HG02870 (cell line): Measurements from ENCODE around the gene SRXN1.
"Not testable (repeated sequence)": the region's sequence is repeated elsewhere in the genome, so short reads cannot be mapped to it uniquely, and the experiment has no call there.

Experiments used
- ATAC-seq: cut with Tn5 transposase; IDR thresholded peaks from one replicate; pipeline ENCODE4 v1.9.1; 2021; ENCODE audit warnings: mild to moderate bottlenecking, moderate library complexity; ENCODE audit not compliant: unreplicated experiment

Gene SRXN1

GRCh38 chr20:655726-656624 is 3.0 kb upstream of the SRXN1 start:
- ATAC-seq: no peak

DNA sequence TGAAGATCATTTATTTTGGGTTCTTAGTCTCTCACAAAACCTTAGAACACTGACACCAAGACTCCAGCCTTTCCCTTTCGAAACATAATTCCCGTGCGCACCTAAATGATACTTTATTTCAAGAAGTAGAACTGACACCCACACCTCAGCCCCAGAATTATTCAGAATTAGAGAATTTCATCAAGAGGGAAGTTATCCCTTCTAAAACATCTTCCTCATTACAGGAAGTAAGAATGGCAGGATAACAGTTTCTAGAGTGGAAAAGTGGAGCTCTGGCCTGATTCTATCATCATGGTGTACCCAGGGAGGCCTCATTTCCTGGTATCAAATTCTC is 1.4 kb upstream of the SRXN1 start:
- no peak for ATAC-seq

GRCh38 chr20:653590-654416 is 803 bp upstream of the SRXN1 start:
- no peak for ATAC-seq

- ATAC-seq: peak; percentile 13
Measured at GRCh38 chr20:652615-653109, 338 bp downstream of the SRXN1 start.

- ATAC-seq: no peak
Measured at GRCh38 chr20:651713-652614, 1.0 kb downstream of the SRXN1 start.

DNA sequence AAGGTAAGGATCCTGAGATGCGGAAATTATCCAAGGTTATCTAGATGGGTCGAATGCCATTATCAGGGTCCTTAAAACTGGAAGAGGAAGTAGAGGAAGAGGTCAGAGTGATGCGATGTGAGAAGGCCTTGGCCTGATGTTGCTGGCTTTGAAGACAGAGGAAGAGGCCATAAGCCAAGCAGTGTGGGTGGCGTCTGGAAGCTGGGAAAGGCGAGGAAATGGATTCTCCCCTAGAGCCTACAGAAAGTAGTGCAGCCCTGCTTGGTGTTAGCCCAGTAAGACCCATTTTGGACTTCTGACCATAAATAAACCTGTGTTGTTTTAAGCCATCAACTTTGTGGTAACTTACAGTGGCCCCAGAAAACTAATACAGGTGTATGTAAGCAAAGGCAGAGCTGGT is 2.0 kb downstream of the SRXN1 start:
- ATAC-seq: no peak

GRCh38 chr20:650281-650680 is 2.7 kb downstream of the SRXN1 start:
- no peak for ATAC-seq

- ATAC-seq: no peak
Measured at GRCh38 chr20:647479-648019, 5.5 kb downstream of the SRXN1 start.

DNA sequence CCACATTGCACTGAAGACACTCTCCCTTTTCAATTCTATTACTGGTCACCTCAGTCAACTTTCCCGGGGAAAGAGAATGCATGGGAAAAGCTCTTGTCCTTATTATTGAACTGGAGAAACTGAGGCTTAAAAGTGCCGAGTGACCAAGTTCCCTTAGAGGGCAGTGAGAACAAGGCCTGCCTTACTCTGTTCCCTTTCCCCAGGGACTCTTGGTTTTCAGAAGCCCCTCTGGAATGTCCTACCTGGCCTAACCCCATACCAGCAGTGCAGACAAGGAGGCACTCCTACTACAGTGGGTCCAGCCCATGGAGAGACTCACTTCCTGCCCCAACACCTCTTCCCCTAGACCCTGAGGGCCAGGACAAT is 6.1 kb downstream of the SRXN1 start:
- no peak for ATAC-seq

GRCh38 chr20:646107-646867 is 6.7 kb downstream of the SRXN1 start:
- ATAC-seq: no peak

- peak; percentile 71 for ATAC-seq
Measured at GRCh38 chr20:645318-646106, 7.5 kb downstream of the SRXN1 start.

- no peak for ATAC-seq
Measured at GRCh38 chr20:644692-645317, 8.2 kb downstream of the SRXN1 start.

GRCh38 chr20:642398-643174 is 10.4 kb downstream of the SRXN1 start:
- ATAC-seq: no peak

DNA sequence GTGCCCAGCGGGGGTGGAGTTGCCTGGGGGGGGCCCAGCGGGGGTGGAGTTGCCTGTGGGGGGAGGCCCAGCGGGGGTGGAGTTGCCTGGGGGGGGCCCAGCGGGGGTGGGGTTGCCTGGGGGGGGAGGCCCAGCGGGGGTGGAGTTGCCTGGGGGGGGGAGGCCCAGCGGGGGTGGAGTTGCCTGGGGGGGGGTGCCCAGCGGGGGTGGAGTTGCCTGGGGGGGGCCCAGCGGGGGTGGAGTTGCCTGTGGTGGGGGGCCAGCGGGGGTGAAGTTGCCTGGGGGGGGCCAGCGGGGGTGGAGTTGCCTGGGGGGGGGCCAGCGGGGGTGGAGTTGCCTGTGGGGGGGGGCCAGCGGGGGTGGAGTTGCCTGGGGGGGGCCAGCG is 11.0 kb downstream of the SRXN1 start:
- ATAC-seq: not testable (repeated sequence)

- no peak for ATAC-seq
Measured at GRCh38 chr20:641516-641875, 11.5 kb downstream of the SRXN1 start.

DNA sequence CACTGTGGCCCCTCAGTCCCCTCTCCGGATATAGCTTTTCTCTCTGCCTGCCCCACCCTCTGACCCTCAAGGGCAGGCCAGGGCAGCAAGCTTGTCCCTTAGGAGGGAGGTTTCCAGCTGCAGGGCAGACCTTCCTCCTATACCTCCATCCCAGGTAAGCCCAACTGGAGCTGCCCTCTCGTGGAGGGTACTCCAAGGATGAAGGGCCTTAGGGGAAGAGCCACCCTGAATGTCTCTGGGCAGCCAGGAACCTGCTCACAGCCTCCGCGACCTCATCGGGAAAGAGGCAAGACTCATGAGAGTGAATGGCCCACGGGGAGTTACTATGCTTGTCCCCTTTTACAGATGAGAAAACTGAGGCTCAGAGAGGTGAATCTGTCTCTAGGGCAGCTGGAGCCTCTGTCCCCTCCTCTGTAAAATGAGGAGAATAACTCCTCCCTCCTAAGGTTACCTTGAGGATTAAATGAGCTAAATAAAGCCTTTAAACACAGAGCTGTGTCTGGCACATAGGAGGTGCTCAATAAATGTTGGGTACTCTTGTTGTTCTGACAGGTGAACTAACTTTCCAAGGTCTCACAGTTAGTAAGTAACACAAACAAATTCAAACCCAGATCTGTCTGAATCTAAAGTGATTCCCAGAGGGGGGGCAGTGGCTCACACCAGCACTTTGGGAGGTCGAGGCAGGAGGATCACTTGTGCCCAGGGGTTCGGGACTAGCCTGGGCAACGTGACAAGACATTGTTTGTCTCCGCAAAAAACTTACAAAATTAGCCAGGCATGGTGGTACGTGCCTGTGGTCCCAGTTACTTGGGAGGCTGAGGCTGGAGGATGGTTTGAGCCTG is 12.1 kb downstream of the SRXN1 start:
- no peak for ATAC-seq

GRCh38 chr20:638579-638978 is 14.4 kb downstream of the SRXN1 start:
- ATAC-seq: no peak
